Psoas muscle (tissue), 8 donors: ENCODE data around the gene C5. TPM values are rescaled to one million over a fixed set of nuclear protein-coding genes. Genes with fewer than 3 reads are reported as not detected.
"Not testable (repeated sequence)": the region's sequence is repeated elsewhere in the genome, so short reads cannot be mapped to it uniquely, and the experiment has no call there.

ENCODE experiments used
- ATAC-seq, 4 donors: fragments of 200-7000 bp; cut with Tn5 transposase; one replicate each; pipeline ENCODE4 v1.9.1; 2020; ENCODE audit warnings: moderate library complexity in 3 of 4, mild to moderate bottlenecking in 2 of 4
- DNase-seq, 2 donors: peaks; one replicate each; pipeline ENCODE4 v3.0.0-alpha.2; 2020
- H3K27ac ChIP-seq: fragments of 200-600 bp; one replicate; pipeline ENCODE4 v1.8.0; 2022
- H3K27me3 ChIP-seq, 3 donors: fragments of 200-600 bp in 1 of 3; one replicate each; pipeline versions ENCODE4 v1.6.1 to v1.8.0; 2013 to 2022; ENCODE audit warnings: low read length in 2 of 3, mild to moderate bottlenecking in 2 of 3, moderate library complexity in 1 of 3; ENCODE audit not compliant: insufficient read depth in 3 of 3
- H3K36me3 ChIP-seq, 2 donors: fragments of 200-600 bp in 1 of 2; one replicate each; pipeline versions ENCODE4 v1.6.1 to v1.8.0; 2013 to 2022; ENCODE audit warnings: low read depth in 1 of 2, mild to moderate bottlenecking in 1 of 2, moderate library complexity in 1 of 2; ENCODE audit not compliant: insufficient read depth in 1 of 2
- H3K4me1 ChIP-seq: fragments of 200-600 bp; one replicate; pipeline ENCODE4 v1.8.0; 2022
- H3K4me3 ChIP-seq: fragments of 200-600 bp; one replicate; pipeline ENCODE4 v1.8.0; 2022; ENCODE audit warnings: mild to moderate bottlenecking
- H3K9me3 ChIP-seq: fragments of 200-600 bp; one replicate; pipeline ENCODE4 v1.8.0; 2022
- WGBS, 3 donors: extraction: QIAGEN DNeasy Blood & Tissue Kit; methylation state at CpG; one replicate each; pipeline versions ENCODE4 v1.1.6 to v1.1.7; 2013; 5-methylcytosine and 5-hydroxymethylcytosine counted together
- intact Hi-C, 2 donors: fragments of 100-400 bp; cut with DNase I; formaldehyde crosslinking; loops; one replicate each; pipeline versions ENCODE4 v1.11.0 to v1.14.2; 2022
- polyA plus RNA-seq, 3 donors: library from polyadenylated mRNA; stranded (reverse); fragments of 200-250 nt; gene quantifications; one replicate each; pipeline ENCODE4 v1.2.3, GENCODE V29; 2013
- total RNA-seq, 4 donors: library from RNA; stranded (reverse); fragmentation: NEBNext Ultra II Directional in 2 of 4; extraction: Animal tissue kit (Norgen Biotek cat#: 25700) in 2 of 4; gene quantifications; one replicate each; pipeline versions ENCODE4 v1.2.1 to v1.2.4, GENCODE V29; 2021 to 2023
- TF ChIP-seq, protein P1 (sequence below): fragments of 200-600 bp; IDR thresholded peaks from one replicate; pipeline ENCODE4 v1.8.0; 2022; ENCODE audit warnings: antibody characterized with exemption
- donor health status: healthy with polysubstance abuse.
- donor health status: DM: no; HTN: no; CAD: no; lungs with moderate emphysema.
- donor health status: Bipolar disorder and iron deficiency.
- donor health status: healthy.
- donor health status: DM: yes; HTN: yes; CAD: no.
- donor health status: DM: no; HTN: no; CAD: no.
- donor health status: DM: no; HTN: no; CAD: no.
- donor health status: DM: yes; HTN: yes; CAD: no.

The C5 gene
- total and polyA plus RNA-seq, 7 donors: 0.13 to 1.1 (median 0.39) TPM

GRCh38 chr9:120974921-120975320, 75.2 kb downstream of the C5 start:
- no peaks in the 10 kb centered on the region for H3K27me3 ChIP-seq
- no peak overlapping the region for H3K4me3 ChIP-seq
- intact Hi-C loops: no loop called here
- H3K9me3 ChIP-seq: no peaks in the 10 kb centered on the region
- no peak overlapping the region for H3K27ac ChIP-seq
- DNase-seq (no peak), ATAC-seq (no peak)
- H3K4me1 ChIP-seq: no peaks in the 10 kb centered on the region
- no peaks in the 10 kb centered on the region for H3K36me3 ChIP-seq
- TF ChIP-seq, protein P1, sequence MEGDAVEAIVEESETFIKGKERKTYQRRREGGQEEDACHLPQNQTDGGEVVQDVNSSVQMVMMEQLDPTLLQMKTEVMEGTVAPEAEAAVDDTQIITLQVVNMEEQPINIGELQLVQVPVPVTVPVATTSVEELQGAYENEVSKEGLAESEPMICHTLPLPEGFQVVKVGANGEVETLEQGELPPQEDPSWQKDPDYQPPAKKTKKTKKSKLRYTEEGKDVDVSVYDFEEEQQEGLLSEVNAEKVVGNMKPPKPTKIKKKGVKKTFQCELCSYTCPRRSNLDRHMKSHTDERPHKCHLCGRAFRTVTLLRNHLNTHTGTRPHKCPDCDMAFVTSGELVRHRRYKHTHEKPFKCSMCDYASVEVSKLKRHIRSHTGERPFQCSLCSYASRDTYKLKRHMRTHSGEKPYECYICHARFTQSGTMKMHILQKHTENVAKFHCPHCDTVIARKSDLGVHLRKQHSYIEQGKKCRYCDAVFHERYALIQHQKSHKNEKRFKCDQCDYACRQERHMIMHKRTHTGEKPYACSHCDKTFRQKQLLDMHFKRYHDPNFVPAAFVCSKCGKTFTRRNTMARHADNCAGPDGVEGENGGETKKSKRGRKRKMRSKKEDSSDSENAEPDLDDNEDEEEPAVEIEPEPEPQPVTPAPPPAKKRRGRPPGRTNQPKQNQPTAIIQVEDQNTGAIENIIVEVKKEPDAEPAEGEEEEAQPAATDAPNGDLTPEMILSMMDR: no peak
- 69 to 94% (median 79%) methylated on average over 1 of the region's 1 CpG for WGBS, 3 donors

DNA sequence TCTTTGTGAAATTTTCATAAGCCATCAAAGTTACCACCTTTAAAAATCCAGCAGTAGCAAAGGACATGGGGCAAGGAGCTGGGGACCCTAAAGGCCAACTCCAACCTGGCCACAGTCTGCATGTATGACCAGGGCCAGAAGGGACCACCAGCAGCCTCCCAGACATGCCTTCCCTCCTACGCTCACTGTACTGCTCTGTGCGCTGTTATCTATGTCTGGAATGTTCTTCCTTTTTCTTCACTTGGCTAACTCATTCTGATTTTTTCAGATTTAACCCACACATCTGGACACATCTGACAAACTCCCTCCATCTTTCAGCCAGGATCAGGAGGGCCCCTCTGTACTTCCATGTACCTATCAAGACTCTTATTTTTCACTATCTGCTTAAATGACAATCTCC, 75.9 kb downstream of the C5 start:
- TF ChIP-seq, protein P1: no peak
- Histone ChIP-seq H3K4me1 (no peaks in the 10 kb centered on the region), H3K27ac (no peak overlapping the region), H3K27me3 (no peaks in the 10 kb centered on the region), H3K4me3 (no peak overlapping the region), H3K9me3 (no peaks in the 10 kb centered on the region), H3K36me3 (no peaks in the 10 kb centered on the region)
- DNase-seq: no peak
- WGBS, 3 donors: 89 to 97% (median 96%) methylated on average over 2 of the region's 2 CpGs
- ATAC-seq: no peak
- intact Hi-C loops: no loop called here

GRCh38 chr9:120971938-120972337, 78.1 kb downstream of the C5 start:
- no peak overlapping the region for H3K4me3 ChIP-seq
- DNase-seq (no peak), ATAC-seq (no peak)
- no peaks in the 10 kb centered on the region for H3K9me3 ChIP-seq
- no peaks in the 10 kb centered on the region for H3K27me3 ChIP-seq
- no peaks in the 10 kb centered on the region for H3K4me1 ChIP-seq
- no peak overlapping the region for H3K27ac ChIP-seq
- H3K36me3 ChIP-seq: no peaks in the 10 kb centered on the region
- TF ChIP-seq, protein P1: no peak
- intact Hi-C loops: no loop called here

- H3K27ac ChIP-seq, H3K9me3 ChIP-seq, H3K4me3 ChIP-seq, DNase-seq, H3K27me3 ChIP-seq, H3K4me1 ChIP-seq, H3K36me3 ChIP-seq, intact Hi-C loops, ATAC-seq: not testable (repeated sequence)
- WGBS, 3 donors: 70 to 80% (median 72%) methylated on average over 9 of the region's 9 CpGs
Measured at GRCh38 chr9:120971471-120971870, 78.6 kb downstream of the C5 start.

DNA sequence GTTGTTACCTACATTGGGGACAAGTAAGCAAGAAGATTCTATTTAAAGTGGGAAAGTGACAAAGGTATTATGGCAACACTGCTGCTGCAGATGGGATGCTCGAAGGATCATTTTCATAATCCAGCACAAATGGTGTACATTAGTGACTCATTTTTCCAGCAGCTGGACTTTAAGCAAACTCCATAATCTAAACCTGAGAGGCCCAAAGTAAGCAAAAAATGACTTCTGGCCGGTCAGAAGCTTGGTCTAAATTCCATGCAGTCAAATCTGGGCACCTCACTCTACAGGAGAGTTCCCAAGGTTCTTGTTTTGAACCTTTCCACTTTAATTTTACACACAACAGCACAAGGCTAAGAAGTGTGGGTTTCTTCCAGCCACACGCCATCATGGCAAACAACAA, 79.8 kb downstream of the C5 start:
- no peak for DNase-seq

More for the DNA sequence above, 79.8 kb downstream of the C5 start:
- TF ChIP-seq, protein P1: no peak
- no peak for ATAC-seq
- no peak overlapping the region for H3K4me3 ChIP-seq
- WGBS, 3 donors: 69 to 74% (median 73%) methylated on average over 3 of the region's 3 CpGs
- no peaks in the 10 kb centered on the region for H3K27me3 ChIP-seq
- intact Hi-C loops: no loop called here
- no peaks in the 10 kb centered on the region for H3K36me3 ChIP-seq
- no peaks in the 10 kb centered on the region for H3K9me3 ChIP-seq
- no peaks in the 10 kb centered on the region for H3K4me1 ChIP-seq
- H3K27ac ChIP-seq: no peak overlapping the region
